ENCODE data around the gene PRSS57.
A peak's percentile ranks its signal among the peaks of the same experiment; 100 is the strongest.
"Not testable (repeated sequence)": the region's sequence is repeated elsewhere in the genome, so short reads cannot be mapped to it uniquely, and the experiment has no call there.

Gene PRSS57

DNA sequence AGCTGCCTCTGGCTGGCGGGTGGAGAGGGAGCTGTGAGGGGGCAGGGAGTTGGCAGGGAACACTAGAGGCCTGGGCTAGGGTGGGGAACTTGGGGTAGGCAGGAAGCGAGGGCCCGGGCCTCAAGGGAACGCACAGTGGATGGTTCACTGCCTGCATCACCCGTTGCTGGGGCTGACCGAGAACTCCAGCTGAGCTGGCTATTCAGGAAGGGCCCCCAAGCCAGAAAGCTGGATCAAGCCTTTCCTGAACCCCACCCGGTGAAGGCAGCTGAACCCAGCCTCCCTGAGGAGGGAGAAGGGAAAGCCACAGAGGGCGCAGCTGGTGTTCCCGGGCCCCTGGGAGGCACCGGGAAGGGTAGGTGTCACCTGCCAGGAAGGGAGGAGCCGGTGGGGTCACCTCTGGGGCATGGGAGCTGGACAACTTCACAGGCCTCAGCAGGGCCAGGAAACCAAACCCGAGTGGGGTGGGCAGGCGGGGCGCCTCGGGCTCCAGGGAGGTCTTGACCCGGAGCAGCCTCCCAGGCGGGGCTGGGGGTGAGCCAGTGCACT, 27.4 kb upstream of the PRSS57 start:
- DNase-seq, result no peak

DNA sequence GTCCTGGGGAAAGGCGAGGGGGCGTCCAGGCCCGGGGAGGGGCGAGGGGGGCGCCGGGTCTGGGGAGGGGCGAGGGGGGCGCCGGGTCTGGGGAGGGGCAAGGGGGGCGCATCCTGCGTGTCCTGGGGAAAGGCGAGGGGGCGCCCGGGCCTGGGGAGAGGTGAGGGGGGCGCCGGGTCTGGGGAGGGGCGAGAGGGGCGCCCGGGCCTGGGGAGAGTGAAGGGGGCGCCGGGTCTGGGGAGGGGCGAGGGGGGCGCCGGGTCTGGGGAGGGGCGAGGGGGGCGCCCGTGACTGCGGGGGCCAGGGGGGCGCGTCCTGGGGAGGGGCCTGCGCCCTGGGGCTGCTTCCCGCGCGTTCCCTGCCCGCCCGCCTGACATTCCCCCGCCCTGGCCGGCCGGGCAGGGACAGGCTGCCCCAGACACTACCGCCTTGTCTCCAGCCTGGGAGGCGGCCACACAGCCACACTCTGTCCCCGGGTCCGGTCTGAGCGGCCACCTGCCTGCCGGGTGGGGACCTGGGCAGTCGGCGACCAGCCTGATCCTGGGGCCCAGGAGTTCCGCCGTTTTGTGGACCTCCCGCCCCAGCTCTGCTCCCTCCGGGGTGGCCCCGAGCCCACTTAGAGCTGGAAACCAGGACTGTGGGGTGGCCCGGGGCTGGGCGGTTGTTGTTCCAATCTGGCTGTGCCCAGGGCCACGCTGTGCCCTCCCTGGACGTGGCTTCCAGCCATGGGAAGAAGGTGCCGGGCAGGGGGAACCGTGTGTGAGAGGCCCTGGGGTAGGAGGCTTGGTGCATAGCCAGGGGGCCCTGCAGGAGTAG, 25.3 kb upstream of the PRSS57 start:
- DNase-seq, result peak; percentile 59

- DNase-seq, result peak; percentile 80
These were observed 24.5 kb upstream of the PRSS57 start for GRCh38 chr19:719636-720344.

- peak; percentile 87 for DNase-seq
These were observed 23.8 kb upstream of the PRSS57 start for GRCh38 chr19:718991-719512.

DNA sequence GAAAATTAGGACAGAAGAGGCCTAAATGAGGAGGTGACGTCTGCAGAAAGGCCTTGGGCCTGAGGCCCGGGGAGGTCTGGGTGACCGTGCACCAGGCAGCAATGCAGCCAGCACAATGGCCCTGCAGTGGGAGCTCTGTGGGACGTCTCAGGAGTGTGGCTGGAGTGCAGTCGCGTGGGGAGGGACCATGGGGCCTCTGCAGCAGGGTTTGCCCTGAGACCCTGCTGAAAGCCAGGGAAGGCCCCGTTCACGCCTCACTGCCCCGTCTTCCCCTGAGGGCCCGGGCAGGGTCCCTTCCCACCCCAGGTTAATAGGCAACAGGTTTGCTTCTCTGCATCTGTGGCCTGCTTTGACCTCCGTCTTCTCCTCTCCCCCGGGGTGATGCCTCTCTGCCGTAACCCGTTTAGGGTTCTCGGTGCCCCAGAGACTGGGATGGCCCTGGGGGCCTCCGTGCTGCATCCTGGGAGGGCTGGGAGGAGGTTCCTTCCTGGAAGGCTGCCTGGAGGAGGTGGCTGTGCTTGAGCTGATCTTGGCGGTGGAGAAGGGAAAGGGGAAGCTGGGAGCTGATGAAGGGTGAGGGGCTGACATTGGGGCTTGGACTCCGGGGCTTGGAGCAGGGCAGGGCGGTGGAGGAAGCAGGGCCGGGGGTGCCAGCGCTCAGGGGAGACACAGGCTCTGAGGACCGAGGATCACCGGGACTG, 23.1 kb upstream of the PRSS57 start:
- no peak for DNase-seq

DNA sequence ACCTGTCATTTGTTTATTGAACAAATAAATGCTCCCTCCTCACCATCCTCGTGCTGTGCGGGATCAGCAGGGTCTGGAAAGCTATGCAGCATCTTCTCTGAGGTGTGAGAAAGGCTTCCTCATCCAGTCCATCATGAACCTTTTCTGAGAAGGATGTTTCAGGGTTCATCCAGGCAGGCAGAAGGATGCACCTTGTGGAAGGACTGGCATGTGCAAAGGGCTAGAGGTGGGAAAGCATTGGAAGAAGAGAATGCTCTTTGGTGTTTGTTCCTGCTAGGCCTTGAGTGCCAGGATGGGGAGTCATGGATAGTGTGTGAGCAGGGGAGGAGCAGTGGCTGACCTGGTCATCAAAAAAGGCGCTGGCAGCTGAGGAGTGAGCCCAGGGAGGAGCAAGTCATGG, 20.1 kb upstream of the PRSS57 start:
- no peak for DNase-seq

DNA sequence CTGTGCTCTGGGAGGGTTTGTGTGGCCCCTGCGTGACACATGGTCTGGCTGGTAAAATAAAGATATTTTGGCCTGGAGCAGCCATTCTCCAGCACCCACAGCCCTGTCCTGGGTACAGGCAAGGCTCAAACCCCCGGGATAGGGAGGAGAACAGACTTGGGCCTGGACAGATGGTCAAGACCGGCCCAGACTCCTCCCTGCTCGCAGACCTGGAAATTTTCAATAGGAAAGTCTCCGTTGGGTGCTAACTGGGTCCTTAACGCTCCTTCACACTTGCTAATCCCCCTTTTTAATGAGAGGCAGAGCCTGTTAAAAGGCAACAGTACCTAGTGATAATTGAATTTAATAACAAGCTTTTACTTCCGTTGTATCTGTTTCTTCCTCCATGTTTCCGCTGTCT, 16.0 kb upstream of the PRSS57 start:
- DNase-seq, result no peak

DNA sequence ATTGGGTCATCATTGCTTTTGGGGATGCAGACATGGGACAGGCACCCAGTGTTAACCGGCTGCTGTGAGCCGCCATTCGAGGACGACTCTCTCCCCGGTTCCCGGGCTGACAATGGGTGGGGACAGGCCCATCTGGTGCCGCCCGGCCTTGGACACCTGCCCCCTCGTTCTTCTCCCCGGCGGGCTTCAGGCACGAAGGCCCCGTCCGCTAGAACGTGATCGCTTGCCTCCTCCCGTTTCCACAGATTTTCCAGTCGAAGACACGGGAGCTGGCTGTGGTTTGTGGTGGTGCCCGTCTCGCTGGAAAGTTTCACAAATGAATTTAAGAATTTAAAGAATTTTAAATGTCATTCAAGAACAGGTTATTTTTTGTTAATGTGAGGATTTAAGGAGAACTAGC, 15.5 kb upstream of the PRSS57 start:
- peak; percentile 57 for DNase-seq

DNA sequence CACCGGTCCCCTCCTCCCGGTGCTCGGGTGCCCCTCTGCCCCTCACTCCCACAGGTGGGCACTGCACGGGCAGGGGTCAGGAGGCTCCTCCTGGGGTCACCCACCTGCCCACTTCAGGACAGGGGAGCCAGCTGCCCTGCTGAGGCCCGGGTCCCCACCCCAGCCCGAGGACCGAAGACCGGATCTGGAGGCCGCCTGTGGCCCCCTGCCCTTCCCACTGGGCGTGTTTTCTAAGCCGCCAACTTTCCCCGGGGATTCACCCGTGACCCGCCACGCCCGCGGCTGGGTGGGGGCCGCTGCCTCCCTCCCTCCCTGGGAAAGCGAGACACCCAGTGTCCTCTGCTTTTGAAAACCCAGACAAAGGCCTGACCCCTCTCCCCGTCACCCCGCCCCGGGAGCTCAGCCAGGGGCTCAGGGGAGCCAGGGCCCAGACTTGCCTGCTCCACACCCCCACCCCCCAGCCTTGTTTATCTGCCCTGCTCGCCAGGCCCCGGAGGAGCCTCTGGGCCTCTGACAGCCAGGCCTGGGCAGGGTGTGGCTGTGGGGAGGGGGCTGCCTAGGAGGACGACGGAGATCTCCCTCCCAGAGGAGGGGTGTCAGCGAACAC, 14.8 kb upstream of the PRSS57 start:
- DNase-seq, result peak; percentile 42

GRCh38 chr19:709196-709964, 14.1 kb upstream of the PRSS57 start:
- DNase-seq, result no peak

- peak; percentile 55 for DNase-seq
These were observed 13.2 kb upstream of the PRSS57 start, which contains the start of gene PALM for GRCh38 chr19:708154-709143. TSS of gene PALM (plus strand) at chr19:708935. CDS start at chr19:709147, 212 bp downstream.

DNA sequence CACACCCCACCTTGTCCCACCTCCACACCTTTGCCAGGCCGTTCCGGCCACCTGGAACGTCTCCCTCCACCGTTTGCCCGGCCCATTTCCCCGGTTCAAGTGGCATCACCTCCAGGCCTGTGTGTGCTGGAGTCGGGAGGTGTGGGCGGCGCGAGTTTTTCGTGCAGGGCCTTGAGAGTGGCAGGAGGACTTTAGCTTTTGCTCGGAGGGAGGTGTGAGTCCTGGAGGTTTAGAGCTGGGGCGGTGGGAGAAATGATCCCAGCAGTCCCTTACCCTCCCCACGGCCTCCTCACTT, 9.1 kb upstream of the PRSS57 start:
- no peak for DNase-seq

DNA sequence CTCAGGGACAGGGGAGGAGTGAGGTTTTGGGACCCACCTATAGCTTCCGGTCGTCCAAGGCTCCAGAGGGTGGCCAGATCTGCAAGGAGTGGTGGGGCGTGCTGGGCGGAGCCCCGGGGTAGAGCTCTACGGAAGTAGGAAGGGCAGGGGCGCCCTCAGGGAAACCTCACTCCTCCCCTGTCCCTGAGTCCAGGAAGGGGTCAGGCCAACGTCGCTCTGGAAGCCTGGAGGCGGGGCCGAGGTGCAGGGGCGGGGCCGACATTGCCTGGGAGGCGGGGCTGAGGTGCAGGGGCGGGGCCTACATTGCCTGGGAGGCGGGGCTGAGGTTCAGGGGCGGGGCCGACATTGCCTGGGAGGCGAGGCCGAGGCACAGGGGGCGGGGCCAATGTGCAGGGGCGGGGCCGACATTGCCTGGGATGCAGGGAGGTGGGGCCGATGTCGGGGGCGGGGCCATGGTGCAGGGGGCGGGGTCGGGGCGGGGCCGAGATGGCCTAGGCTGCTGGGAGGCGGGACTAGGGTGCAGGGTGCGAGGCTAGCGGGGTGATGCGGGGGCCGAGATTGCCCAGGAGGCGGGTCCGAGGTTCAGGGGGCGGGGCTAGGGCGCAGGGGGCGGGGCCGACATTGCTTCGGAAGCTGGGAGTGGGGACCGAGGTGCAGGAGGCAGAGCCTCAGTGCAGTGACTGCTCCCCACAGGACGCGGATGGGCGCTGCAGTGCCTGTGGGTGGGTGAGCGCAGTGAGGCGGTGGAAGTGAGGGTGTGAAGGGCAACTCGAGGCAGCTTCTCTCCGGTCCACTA, 8.6 kb upstream of the PRSS57 start:
- peak; percentile 69 for DNase-seq

DNA sequence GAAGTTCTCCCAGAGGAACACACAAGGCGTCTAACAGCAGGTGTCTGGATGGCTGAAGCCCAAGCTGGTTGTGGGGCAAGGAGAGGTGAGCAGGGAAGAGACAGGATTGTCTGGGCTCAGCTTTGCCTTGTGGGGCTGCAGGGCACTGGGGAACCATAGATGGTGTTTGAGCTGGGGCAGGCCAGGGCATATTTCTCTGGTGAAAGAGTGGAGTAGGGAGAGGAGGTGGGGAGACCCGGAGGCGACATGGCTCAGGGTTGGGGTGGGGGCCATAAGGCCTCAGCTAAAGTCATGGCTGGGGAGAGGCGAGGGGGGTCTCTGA, 8.0 kb upstream of the PRSS57 start:
- DNase-seq, result no peak

DNA sequence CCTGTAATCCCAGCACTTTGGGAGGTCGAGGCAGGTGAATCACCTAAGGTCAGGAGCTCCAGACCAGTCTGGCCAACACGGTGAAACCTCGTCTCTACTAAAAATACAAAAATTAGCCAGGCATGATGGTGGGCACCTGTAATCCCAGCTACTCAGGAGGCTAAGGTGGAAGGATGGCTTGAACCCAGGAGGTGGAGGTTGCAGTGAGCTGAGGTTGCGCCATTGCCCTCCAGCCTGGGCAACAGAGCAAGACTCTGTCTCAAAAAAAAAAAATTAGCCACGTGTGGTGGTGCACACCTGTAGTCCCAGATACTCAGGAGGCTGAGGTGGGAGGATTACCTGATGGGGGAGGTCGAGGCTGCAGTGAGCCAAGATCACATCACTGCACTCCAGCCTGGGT, 7.6 kb upstream of the PRSS57 start:
- not testable (repeated sequence) for DNase-seq

DNA sequence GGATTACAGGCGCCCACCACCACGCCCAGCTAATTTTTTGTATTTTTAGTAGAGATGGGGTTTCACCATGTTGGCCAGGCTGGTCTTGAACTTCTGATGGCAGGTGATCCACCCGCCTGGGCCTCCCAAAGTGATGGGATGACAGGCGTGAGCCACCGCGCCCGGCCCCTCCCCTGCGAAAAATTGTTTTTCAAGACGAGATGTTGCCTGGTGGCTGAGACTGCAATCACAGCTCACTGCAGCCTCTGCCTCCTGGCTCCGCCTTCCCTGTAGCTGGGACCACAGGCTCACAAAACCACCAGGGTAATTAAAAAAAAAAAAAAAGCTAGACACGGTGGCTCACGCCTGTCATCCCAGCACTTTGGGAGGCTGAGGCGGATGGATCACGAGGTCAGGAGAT, 4.6 kb upstream of the PRSS57 start:
- not testable (repeated sequence) for DNase-seq

- not testable (repeated sequence) for DNase-seq
These were observed 3.3 kb upstream of the PRSS57 start for GRCh38 chr19:698529-698928.

- no peak for DNase-seq
These were observed 536 bp downstream of the PRSS57 start for GRCh38 chr19:694481-695351.

DNA sequence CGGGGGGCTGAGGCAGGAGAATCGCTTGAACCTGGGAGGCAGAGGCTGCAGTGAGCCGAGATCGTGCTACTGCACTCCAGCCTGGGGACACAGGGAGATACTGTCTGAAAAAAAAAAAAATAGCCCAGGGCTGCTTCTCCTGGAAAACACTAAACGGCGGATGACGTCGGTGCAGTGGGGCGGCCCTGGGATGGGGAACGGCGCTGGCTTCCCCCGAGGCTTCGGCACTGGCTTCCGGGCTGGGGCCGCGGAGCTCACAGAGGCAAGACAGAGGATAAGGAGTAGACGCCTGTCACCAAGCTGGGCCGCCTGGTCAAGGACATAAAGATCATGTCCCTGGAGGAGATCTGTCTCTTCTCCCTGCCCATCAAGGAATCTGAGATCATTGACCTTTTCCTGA, 5.0 kb downstream of the PRSS57 start:
- no peak for DNase-seq
